Gastrocnemius medialis (tissue), 4 donors: ENCODE results near the gene ADGRB3.

Experiments used
- POLR2A ChIP-seq, 2 donors: fragments of 450-650 bp; IDR thresholded peaks; one replicate each; pipeline ENCODE4 v1.6.1; 2017; ENCODE audit warnings: antibody characterized with exemption in 2 of 2, mild to moderate bottlenecking in 2 of 2, moderate library complexity in 2 of 2
- TF ChIP-seq, protein P1 (sequence below), 5 experiments: fragments of 450-650 bp in 3 of 5; fragments of 200-600 bp in 2 of 5; sonication (generic) in 2 of 5; IDR thresholded peaks in 4 of 5; conservative IDR thresholded peaks in 1 of 5; 1 replicate in 4 of 5; 2 replicates in 1 of 5; pipeline ENCODE4 v1.5.1; 2016 to 2019; ENCODE audit warnings: antibody characterized with exemption in 5 of 5, mild to moderate bottlenecking in 3 of 5, moderate library complexity in 3 of 5

DNA sequence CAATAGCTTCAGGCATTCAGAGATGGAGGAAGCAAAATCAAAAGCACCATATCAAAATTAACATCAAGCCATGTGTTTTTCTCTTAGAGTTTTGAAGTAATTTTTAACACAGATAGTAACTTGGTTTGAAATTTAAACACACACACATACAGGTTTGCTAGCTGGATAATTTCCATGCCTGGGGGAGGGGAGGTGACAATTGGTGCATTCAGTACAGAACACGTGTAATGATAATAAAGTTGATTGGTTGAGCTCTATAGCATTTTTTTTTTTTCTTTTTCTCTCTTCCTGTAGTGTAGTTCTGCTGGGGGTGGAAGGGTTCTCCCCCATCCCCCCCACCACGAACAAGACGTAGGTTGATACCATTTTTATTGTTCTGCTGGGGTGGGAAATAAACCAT is 596.9 kb downstream of the ADGRB3 start:
- TF ChIP-seq, protein P1, sequence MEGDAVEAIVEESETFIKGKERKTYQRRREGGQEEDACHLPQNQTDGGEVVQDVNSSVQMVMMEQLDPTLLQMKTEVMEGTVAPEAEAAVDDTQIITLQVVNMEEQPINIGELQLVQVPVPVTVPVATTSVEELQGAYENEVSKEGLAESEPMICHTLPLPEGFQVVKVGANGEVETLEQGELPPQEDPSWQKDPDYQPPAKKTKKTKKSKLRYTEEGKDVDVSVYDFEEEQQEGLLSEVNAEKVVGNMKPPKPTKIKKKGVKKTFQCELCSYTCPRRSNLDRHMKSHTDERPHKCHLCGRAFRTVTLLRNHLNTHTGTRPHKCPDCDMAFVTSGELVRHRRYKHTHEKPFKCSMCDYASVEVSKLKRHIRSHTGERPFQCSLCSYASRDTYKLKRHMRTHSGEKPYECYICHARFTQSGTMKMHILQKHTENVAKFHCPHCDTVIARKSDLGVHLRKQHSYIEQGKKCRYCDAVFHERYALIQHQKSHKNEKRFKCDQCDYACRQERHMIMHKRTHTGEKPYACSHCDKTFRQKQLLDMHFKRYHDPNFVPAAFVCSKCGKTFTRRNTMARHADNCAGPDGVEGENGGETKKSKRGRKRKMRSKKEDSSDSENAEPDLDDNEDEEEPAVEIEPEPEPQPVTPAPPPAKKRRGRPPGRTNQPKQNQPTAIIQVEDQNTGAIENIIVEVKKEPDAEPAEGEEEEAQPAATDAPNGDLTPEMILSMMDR (IDR thresholded peaks at IDR 0.05 in 4 of 5, conservative IDR thresholded peaks at IDR 0.05 in 1 of 5) = no peak
- TF ChIP-seq POLR2A (IDR thresholded peaks at IDR 0.05) = no peak
